SK-N-MC (cell line): ENCODE results near the gene ITPR2.

Experiments
- EZH2 ChIP-seq: fragments of 200-600 bp; sonication (generic); IDR thresholded peaks from one replicate; pipeline ENCODE4 v1.6.1; 2017; ENCODE audit warnings: antibody characterized with exemption
- FOXP2 ChIP-seq: optimal IDR thresholded peaks from 2 replicates; pipeline ENCODE3; 2011; ENCODE audit warnings: mild to moderate bottlenecking, moderate library complexity; ENCODE audit not compliant: insufficient read depth; ENCODE audit errors: extremely low read length, control extremely low read depth
- POLR2AphosphoS5 ChIP-seq: IDR thresholded peaks from 2 replicates; pipeline ENCODE4 v1.6.1; 2012; ENCODE audit warnings: mild to moderate bottlenecking, low read depth, low read length, borderline replicate concordance

DNA sequence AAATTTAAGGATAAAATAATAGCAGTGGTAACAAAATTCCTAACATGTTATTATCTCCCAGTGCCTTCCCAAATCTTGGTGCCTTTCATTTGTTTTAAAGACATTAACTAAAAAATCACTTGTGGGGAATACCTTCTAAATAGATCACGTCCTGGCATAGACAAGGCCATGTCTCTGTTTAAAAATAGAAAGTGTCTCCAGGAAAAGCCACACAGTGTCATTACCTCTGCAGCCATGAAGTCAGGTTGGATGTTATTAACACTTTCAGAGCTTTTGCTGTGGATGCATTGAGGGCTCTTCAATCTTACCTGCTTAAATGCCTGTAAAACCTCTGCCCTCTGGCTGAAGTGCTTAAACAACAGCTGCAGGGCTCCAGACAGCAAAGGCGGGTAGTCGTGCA is 211.1 kb downstream of the ITPR2 start:
- no peak for TF ChIP-seq EZH2
- TF ChIP-seq POLR2AphosphoS5: no peak
- TF ChIP-seq FOXP2: no peak
